HepG2 (cell line): ENCODE measurements around the gene DSTN. TPM values are rescaled to one million over a fixed set of nuclear protein-coding genes. Genes with fewer than 3 reads are reported as not detected.
A peak's percentile ranks its signal among the peaks of the same experiment; 100 is the strongest.

ENCODE experiments used
- ATAC-seq: fragments of 200-7000 bp; cut with Tn5 transposase; 3 replicates; pipeline ENCODE4 v1.9.1; 2020; ENCODE audit warnings: mild to moderate bottlenecking, moderate library complexity
- BruUV-seq: library from RNA; stranded (reverse); fragments of 400-500 nt; replicated peaks from 2 replicates; lab custom pipeline; 2021; lab: Mats Ljungman, UMichigan
- CTCF ChIA-PET: fragments of 300-600 bp; formaldehyde crosslinking; extraction: SDS; loops from one replicate; lab custom pipeline; 2021; ENCODE audit warnings: low total read pairs, inconsistent platforms, low intra/inter-chr PET ratio; lab: Yijun Ruan, JAX
- POLR2A ChIA-PET: fragments of 350-600 bp; sonication (Branson Sonifier 250); formaldehyde crosslinking; loops from one replicate; lab custom pipeline; 2020; ENCODE audit warnings: antibody characterized with exemption, inconsistent platforms; lab: Yijun Ruan, JAX
- DNase-seq: peaks from one replicate; pipeline ENCODE4 v3.0.0-alpha.2; 2015; ENCODE audit warnings: low spot score
- FAIRE-seq: peaks from 3 replicates; lab custom pipeline; 2011; peaks lifted over from hg19 to GRCh38; lab: Jason Lieb, UNC
- H2AFZ ChIP-seq: one replicate; pipeline ENCODE4 v1.6.1; 2011; ENCODE audit warnings: low read length, inconsistent platforms
- H3K27ac ChIP-seq: fragments of 300-600 bp; 3 replicates; pipeline ENCODE4 v1.8.0; 2011; ENCODE audit warnings: mixed run types, mild to moderate bottlenecking, mixed read lengths, low read length, inconsistent platforms; ENCODE audit not compliant: insufficient read depth; ENCODE audit errors: extremely low read length
- H3K27me3 ChIP-seq, 2 experiments: fragments of 200-600 bp in 1 of 2; 2 replicates in 1 of 2; 3 replicates in 1 of 2; pipeline versions ENCODE4 v1.6.0 to v1.8.0; 2011; ENCODE audit warnings: low read length in 2 of 2, mild to moderate bottlenecking in 2 of 2, moderate library complexity in 2 of 2, inconsistent platforms in 1 of 2; ENCODE audit not compliant: insufficient read depth in 2 of 2, control insufficient read depth in 1 of 2
- H3K36me3 ChIP-seq, 2 experiments: fragments of 200-600 bp in 1 of 2; replicated peaks in 1 of 2; 2 replicates in 1 of 2; 3 replicates in 1 of 2; pipeline versions ENCODE4 v1.5.1 to v1.8.0; 2011; ENCODE audit warnings: low read length in 2 of 2, inconsistent platforms in 1 of 2; ENCODE audit not compliant: insufficient read depth in 2 of 2, control insufficient read depth in 1 of 2
- H3K4me1 ChIP-seq: 2 replicates; pipeline ENCODE4 v1.5.1; 2012; ENCODE audit warnings: low read length, inconsistent platforms; ENCODE audit not compliant: insufficient read depth
- H3K4me2 ChIP-seq: 2 replicates; pipeline ENCODE4 v1.6.0; 2011; ENCODE audit warnings: low read depth, low read length, inconsistent platforms
- H3K4me3 ChIP-seq, 3 experiments: fragments of 200-600 bp in 1 of 3; sonication (generic), shearing (Covaris generic) in 1 of 3; replicated peaks in 1 of 3; 2 replicates each; pipeline ENCODE4 v1.5.1; 2011 to 2016; ENCODE audit warnings: low read length in 3 of 3, inconsistent platforms in 2 of 3, low read depth in 2 of 3, mild to moderate bottlenecking in 2 of 3, control low read depth in 1 of 3, mixed read lengths in 1 of 3; ENCODE audit not compliant: insufficient read depth in 1 of 3
- H3K79me2 ChIP-seq: one replicate; pipeline ENCODE4 v1.6.1; 2011; ENCODE audit warnings: low read length, inconsistent platforms; ENCODE audit not compliant: insufficient read depth
- H3K9ac ChIP-seq: 2 replicates; pipeline ENCODE4 v1.6.0; 2011; ENCODE audit warnings: mild to moderate bottlenecking, low read depth, low read length, inconsistent platforms; ENCODE audit not compliant: insufficient read depth
- H3K9me3 ChIP-seq: 2 replicates; pipeline ENCODE4 v1.5.1; 2012; ENCODE audit warnings: mild to moderate bottlenecking, low read length
- H4K20me1 ChIP-seq: 2 replicates; pipeline ENCODE4 v1.6.0; 2011; ENCODE audit warnings: inconsistent platforms, mild to moderate bottlenecking, low read length, moderate library complexity; ENCODE audit not compliant: insufficient read depth
- AKAP8 ChIP-seq: sonication (generic); formaldehyde crosslinking; IDR thresholded peaks from 2 replicates; pipeline ENCODE4 v1.5.1; 2020; ENCODE audit warnings: mild to moderate bottlenecking, missing genetic modification reagents
- ATM ChIP-seq: fragments of 450-650 bp; IDR thresholded peaks from 2 replicates; pipeline ENCODE4 v1.7.1; 2017; ENCODE audit warnings: mild to moderate bottlenecking, borderline replicate concordance
- CBX1 ChIP-seq: IDR thresholded peaks from one replicate; pipeline ENCODE4 v1.6.1; 2016; ENCODE audit warnings: antibody characterized with exemption, low read depth
- DPF2 ChIP-seq: sonication (generic); formaldehyde crosslinking; IDR thresholded peaks from 2 replicates; pipeline ENCODE4 v1.4.0; 2020; ENCODE audit warnings: mild to moderate bottlenecking, low read depth, missing genetic modification reagents, borderline replicate concordance
- HNRNPK ChIP-seq: fragments of 200-400 bp; formaldehyde crosslinking; IDR thresholded peaks from 2 replicates; pipeline ENCODE4 v1.6.1; 2018; ENCODE audit warnings: low read length, low read depth, moderate library complexity, mild to moderate bottlenecking; ENCODE audit not compliant: poor library complexity, severe bottlenecking
- IKZF4 ChIP-seq: sonication (generic); formaldehyde crosslinking; IDR thresholded peaks from 2 replicates; pipeline ENCODE4 v1.5.1; 2020; ENCODE audit warnings: borderline replicate concordance, mild to moderate bottlenecking, low read depth, missing genetic modification reagents; ENCODE audit errors: not compliant biosample characterization
- MED8 ChIP-seq: sonication (generic); formaldehyde crosslinking; IDR thresholded peaks from 2 replicates; pipeline ENCODE4 v1.8.1; 2023; ENCODE audit warnings: mild to moderate bottlenecking, missing genetic modification reagents; ENCODE audit not compliant: insufficient replicate concordance
- NFKBIZ ChIP-seq: IDR thresholded peaks from 2 replicates; pipeline ENCODE4 v1.6.1; 2018; ENCODE audit warnings: missing genetic modification reagents, missing compliant biosample characterization
- POLR2AphosphoS5 ChIP-seq: IDR thresholded peaks from 2 replicates; pipeline ENCODE4 v1.6.1; 2012; ENCODE audit warnings: low read depth, low read length
- RFX3 ChIP-seq: IDR thresholded peaks from 2 replicates; pipeline ENCODE4 v1.6.1; 2016; ENCODE audit warnings: missing biosample characterization, missing genetic modification reagents
- RXRA ChIP-seq: sonication (generic); formaldehyde crosslinking; IDR thresholded peaks from 2 replicates; pipeline ENCODE4 v1.5.1; 2020; ENCODE audit warnings: missing genetic modification reagents
- TAF15 ChIP-seq: fragments of 200-400 bp; formaldehyde crosslinking; IDR thresholded peaks from one replicate; pipeline ENCODE4 v1.6.1; 2018; ENCODE audit warnings: mild to moderate bottlenecking, low read depth, low read length; ENCODE audit not compliant: poor library complexity, severe bottlenecking
- TBP ChIP-seq: sonication (generic); formaldehyde crosslinking; IDR thresholded peaks from 2 replicates; pipeline ENCODE4 v1.5.0; 2020; ENCODE audit warnings: missing genetic modification reagents
- TCF7 ChIP-seq: sonication (generic); IDR thresholded peaks from 2 replicates; pipeline ENCODE4 v1.6.1; 2016; ENCODE audit warnings: antibody characterized with exemption, low read depth
- TRIM22 ChIP-seq: fragments of 450-650 bp; IDR thresholded peaks from 2 replicates; pipeline ENCODE4 v1.6.1; 2017
- ZC3H13 ChIP-seq: sonication (generic); formaldehyde crosslinking; IDR thresholded peaks from 2 replicates; pipeline ENCODE4 v1.8.1; 2023; ENCODE audit warnings: mild to moderate bottlenecking, missing genetic modification reagents, moderate library complexity
- ZFP36L1 ChIP-seq: sonication (generic); formaldehyde crosslinking; IDR thresholded peaks from 2 replicates; pipeline ENCODE4 v1.8.0; 2022; ENCODE audit warnings: mild to moderate bottlenecking, missing genetic modification reagents, moderate library complexity
- ZNF451 ChIP-seq: sonication (generic); formaldehyde crosslinking; IDR thresholded peaks from 2 replicates; pipeline ENCODE4 v1.5.0; 2020; ENCODE audit warnings: mild to moderate bottlenecking, missing genetic modification reagents
- ZNF816 ChIP-seq: sonication (generic); formaldehyde crosslinking; IDR thresholded peaks from 2 replicates; pipeline ENCODE4 v1.8.0; 2022; ENCODE audit warnings: missing genetic modification reagents, mild to moderate bottlenecking, borderline replicate concordance
- ZNF839 ChIP-seq: sonication (generic); formaldehyde crosslinking; IDR thresholded peaks from 2 replicates; pipeline ENCODE4 v1.4.0; 2020; ENCODE audit warnings: missing genetic modification reagents, mild to moderate bottlenecking, borderline replicate concordance
- WGBS: methylation state at CpG from one replicate; pipeline ENCODE4 v1.1.6; 2017; ENCODE audit warnings: low lambda C conversion rate; 5-methylcytosine and 5-hydroxymethylcytosine counted together
- in situ Hi-C: cut with HindIII; loops from 2 replicates; pipeline ENCODE4 v1.10.0; 2017; ENCODE audit warnings: low pct_unique_long_range_greater_than_20kb; ENCODE audit not compliant: extremely low pct_ligation_motif_present
- intact Hi-C: fragments of 100-400 bp; cut with micrococcal nuclease; formaldehyde crosslinking; loops from one replicate; pipeline ENCODE4 v1.10.0; 2022; ENCODE audit not compliant: unreplicated experiment
- polyA plus RNA-seq, 8 experiments: library from polyadenylated mRNA; depleted of rRNA in 3 of 8; stranded (reverse) in 7 of 8; unstranded in 1 of 8; fragments of >200 nt; fragmentation: Illumina TruSeq in 4 of 8; extraction: Trizol in 4 of 8; gene quantifications; 2 replicates each; pipeline versions ENCODE4 v1.2.1 to v1.2.3, GENCODE V29; 2011 to 2016; ENCODE audit warnings: low read depth in 4 of 8, missing spikeins in 1 of 8, mixed read lengths in 1 of 8; ENCODE audit not compliant: insufficient read depth in 1 of 8
- total RNA-seq, 5 experiments: library from RNA; depleted of rRNA; stranded (reverse); fragments of >200 nt; fragmentation: Illumina TruSeq; extraction: Trizol; gene quantifications; 2 replicates each; pipeline ENCODE4 v1.2.3, GENCODE V29; 2016; ENCODE audit warnings: low read depth in 1 of 5
- TF ChIP-seq, protein P1 (sequence below): IDR thresholded peaks from 2 replicates; pipeline ENCODE4 v1.6.1; 2016; ENCODE audit warnings: mild to moderate bottlenecking
- TF ChIP-seq, protein P2 (sequence below): sonication (generic); formaldehyde crosslinking; IDR thresholded peaks from 2 replicates; pipeline ENCODE4 v1.5.1; 2020; ENCODE audit warnings: missing genetic modification reagents, mild to moderate bottlenecking, borderline replicate concordance

The DSTN gene
- total and polyA plus RNA-seq, 2 of the 13 experiments (the other 11 are each of a cell fraction or from before 2014, with no cell fraction given), result 27.6 to 106 TPM

DNA sequence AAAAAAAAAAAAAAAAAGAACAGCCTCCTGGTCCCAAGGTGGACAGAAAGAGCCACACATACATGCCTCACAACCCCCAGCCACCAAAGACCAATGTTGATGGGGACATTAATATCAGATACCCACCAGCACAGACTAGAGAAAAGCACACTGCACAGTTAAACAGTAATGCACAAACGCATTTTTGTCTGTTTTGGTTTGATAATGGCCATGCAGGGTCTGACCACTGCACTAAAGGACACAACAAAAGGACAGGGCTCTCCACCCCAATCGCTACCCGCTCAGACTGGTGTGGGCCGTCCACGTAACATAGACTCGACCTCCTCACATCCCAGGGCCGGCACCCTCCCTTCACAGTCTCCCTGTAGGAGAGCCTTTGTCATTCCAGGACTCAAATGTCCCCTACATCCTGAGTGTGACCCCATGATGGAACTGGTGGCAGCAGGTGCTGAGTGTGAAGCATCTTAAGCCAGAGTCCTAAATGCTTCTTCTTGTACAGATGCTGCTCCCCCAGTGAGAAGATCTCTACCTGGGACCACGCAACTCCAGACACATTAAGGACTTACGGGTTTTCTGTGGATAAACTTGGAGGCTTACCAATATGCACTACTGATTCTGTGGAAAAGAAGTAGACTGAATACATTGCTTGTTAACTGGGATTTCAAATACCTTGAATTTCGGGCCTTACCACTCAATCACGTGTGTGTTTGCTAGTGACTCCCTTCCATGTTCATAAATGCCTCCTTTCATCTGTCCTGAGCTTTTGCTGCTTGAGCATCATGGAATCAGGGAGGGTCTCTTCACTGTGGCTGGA, 84.2 kb downstream of the DSTN start:
- peaks cover 87% of the 10 kb centered on the region for H3K79me2 ChIP-seq
- ChIA-PET CTCF (interaction anchor here (1.4 to 2.0 kb wide), 2 partner anchors 244 to 285 kb away, joined by 11 to 12 read pairs; no protein-coding TSS in a partner anchor), POLR2A (interaction anchor here (0.7 kb wide), 1 partner anchor 143 kb away, joined by 3 read pairs; no protein-coding TSS in a partner anchor)
- peaks cover 84% of the 10 kb centered on the region for H4K20me1 ChIP-seq
- H3K4me2 ChIP-seq, result no peak overlapping the region
- no peak for DNase-seq
- intact Hi-C loops, result no loop called here
- WGBS, result 97% methylated on average over 11 of the region's 11 CpGs
- no peak for ATAC-seq
- BruUV-seq, result no TSS peak
- H3K36me3 ChIP-seq, result peaks cover 58 to 88% of the 10 kb centered on the region in 2 experiments
- no peak overlapping the region for H3K27ac ChIP-seq
- H3K9ac ChIP-seq, result no peak overlapping the region
- no peaks in the 10 kb centered on the region for H3K27me3 ChIP-seq
- H3K4me1 ChIP-seq, result peaks cover 5% of the 10 kb centered on the region
- in situ Hi-C loops, result no loop called here
- FAIRE-seq, result no peak
- H3K9me3 ChIP-seq, result no peaks in the 10 kb centered on the region
- no peak overlapping the region for H3K4me3 ChIP-seq
- H2AFZ ChIP-seq, result no peak overlapping the region
- TF ChIP-seq, protein P1, sequence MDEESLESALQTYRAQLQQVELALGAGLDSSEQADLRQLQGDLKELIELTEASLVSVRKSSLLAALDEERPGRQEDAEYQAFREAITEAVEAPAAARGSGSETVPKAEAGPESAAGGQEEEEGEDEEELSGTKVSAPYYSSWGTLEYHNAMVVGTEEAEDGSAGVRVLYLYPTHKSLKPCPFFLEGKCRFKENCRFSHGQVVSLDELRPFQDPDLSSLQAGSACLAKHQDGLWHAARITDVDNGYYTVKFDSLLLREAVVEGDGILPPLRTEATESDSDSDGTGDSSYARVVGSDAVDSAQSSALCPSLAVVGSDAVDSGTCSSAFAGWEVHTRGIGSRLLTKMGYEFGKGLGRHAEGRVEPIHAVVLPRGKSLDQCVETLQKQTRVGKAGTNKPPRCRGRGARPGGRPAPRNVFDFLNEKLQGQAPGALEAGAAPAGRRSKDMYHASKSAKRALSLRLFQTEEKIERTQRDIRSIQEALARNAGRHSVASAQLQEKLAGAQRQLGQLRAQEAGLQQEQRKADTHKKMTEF (CRISPR knock-in tag), result no peak
- 0 out of 2 replicates have a peak, but pooled peaks have one; percentile 52 for TF ChIP-seq ZNF451
- TF ChIP-seq, protein P2, sequence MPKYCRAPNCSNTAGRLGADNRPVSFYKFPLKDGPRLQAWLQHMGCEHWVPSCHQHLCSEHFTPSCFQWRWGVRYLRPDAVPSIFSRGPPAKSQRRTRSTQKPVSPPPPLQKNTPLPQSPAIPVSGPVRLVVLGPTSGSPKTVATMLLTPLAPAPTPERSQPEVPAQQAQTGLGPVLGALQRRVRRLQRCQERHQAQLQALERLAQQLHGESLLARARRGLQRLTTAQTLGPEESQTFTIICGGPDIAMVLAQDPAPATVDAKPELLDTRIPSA (CRISPR knock-in tag), result no peak
- TF ChIP-seq ZFP36L1 (CRISPR knock-in tag), result no peak
- TF ChIP-seq CBX1, result no peak
- TF ChIP-seq ZNF816 (CRISPR knock-in tag), result no peak
- TF ChIP-seq TAF15, result no peak
- 0 out of 2 replicates have a peak, but pooled peaks have one; percentile 2 for TF ChIP-seq ZC3H13 (CRISPR knock-in tag)
- TF ChIP-seq TCF7, result no peak
- no peak for TF ChIP-seq IKZF4
- no peak for TF ChIP-seq DPF2 (CRISPR knock-in tag)
- no peak for TF ChIP-seq NFKBIZ
- no peak; the same call in 1 of the 2 replicates for TF ChIP-seq AKAP8 (CRISPR knock-in tag)
- peak; percentile 38 for TF ChIP-seq POLR2AphosphoS5
- TF ChIP-seq MED8 (CRISPR knock-in tag), result no peak
- TF ChIP-seq RXRA (CRISPR knock-in tag), result no peak
- TF ChIP-seq HNRNPK, result no peak
- TF ChIP-seq TBP (CRISPR knock-in tag), result no peak
- TF ChIP-seq ATM, result no peak
- no peak for TF ChIP-seq TRIM22
- TF ChIP-seq RFX3 (CRISPR knock-in tag), result no peak
- TF ChIP-seq ZNF839 (CRISPR knock-in tag), result no peak
